OCI-LY1 (cell line): Measurements from ENCODE around the gene ZNG1B.
"Not testable (repeated sequence)": the region's sequence is repeated elsewhere in the genome, so short reads cannot be mapped to it uniquely, and the experiment has no call there.

Experiments
- EZH2 ChIP-seq: fragments of 200-600 bp; sonication (generic), shearing (Covaris generic); IDR thresholded peaks from 2 replicates; pipeline ENCODE4 v1.8.0; 2017; ENCODE audit warnings: borderline replicate concordance, mixed run types, mild to moderate bottlenecking, antibody characterized with exemption, low read length, moderate library complexity, mixed read lengths
- TF ChIP-seq, protein P1 (sequence below): fragments of 200-600 bp; sonication (generic), shearing (Covaris generic); IDR thresholded peaks from 2 replicates; pipeline ENCODE4 v1.5.1; 2017; ENCODE audit warnings: mild to moderate bottlenecking, antibody characterized with exemption, low read length, moderate library complexity, mixed read lengths

DNA sequence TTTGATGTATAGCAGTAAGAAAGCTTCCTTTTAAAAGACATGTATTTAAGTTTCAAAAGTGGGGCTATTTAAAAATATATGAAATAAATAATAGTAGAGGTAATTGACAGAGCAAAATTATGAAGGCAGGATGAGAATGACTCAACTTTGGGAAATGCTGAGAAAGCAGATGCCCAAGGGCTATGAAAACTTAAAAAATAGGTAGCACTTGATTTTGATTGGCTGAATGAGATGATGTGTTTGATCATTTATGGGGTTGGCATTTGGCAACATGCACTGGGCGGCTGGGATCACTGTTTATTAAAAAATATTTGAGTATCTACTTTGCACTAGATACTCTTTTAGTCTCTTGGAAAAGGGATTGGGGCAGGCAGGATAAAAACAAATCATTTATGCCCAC lies 87.5 kb downstream of the ZNG1B start:
- TF ChIP-seq, protein P1, sequence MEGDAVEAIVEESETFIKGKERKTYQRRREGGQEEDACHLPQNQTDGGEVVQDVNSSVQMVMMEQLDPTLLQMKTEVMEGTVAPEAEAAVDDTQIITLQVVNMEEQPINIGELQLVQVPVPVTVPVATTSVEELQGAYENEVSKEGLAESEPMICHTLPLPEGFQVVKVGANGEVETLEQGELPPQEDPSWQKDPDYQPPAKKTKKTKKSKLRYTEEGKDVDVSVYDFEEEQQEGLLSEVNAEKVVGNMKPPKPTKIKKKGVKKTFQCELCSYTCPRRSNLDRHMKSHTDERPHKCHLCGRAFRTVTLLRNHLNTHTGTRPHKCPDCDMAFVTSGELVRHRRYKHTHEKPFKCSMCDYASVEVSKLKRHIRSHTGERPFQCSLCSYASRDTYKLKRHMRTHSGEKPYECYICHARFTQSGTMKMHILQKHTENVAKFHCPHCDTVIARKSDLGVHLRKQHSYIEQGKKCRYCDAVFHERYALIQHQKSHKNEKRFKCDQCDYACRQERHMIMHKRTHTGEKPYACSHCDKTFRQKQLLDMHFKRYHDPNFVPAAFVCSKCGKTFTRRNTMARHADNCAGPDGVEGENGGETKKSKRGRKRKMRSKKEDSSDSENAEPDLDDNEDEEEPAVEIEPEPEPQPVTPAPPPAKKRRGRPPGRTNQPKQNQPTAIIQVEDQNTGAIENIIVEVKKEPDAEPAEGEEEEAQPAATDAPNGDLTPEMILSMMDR = not testable (repeated sequence)
- not testable (repeated sequence) for TF ChIP-seq EZH2
